Measurements from ENCODE around the gene ALDH18A1. TPM values are rescaled to one million over a fixed set of nuclear protein-coding genes. Genes with fewer than 3 reads are reported as not detected.

The ALDH18A1 gene
- polyA plus RNA-seq, 2 of the 4 experiments (the other 2 are of a cell fraction), result 41.8 to 69.9 TPM

- CTCF ChIA-PET, result interaction anchor here (0.7 to 1.3 kb wide), 3 partner anchors 8 to 267 kb away, joined by 3 to 5 read pairs (median 3); partner anchors contain the start of gene TCTN3
- no peak for TF ChIP-seq POLR2AphosphoS2 (conservative IDR thresholded peaks at IDR 0.05; ENCODE audit: low read length)
- no peak for TF ChIP-seq TFCP2L1 (CRISPR knock-in tag; IDR thresholded peaks at IDR 0.05)
- no peak for TF ChIP-seq HOXA7 (CRISPR knock-in tag; IDR thresholded peaks at IDR 0.05)
- TF ChIP-seq SMC3 (IDR thresholded peaks at IDR 0.05), result no peak
- TF ChIP-seq, protein P1, sequence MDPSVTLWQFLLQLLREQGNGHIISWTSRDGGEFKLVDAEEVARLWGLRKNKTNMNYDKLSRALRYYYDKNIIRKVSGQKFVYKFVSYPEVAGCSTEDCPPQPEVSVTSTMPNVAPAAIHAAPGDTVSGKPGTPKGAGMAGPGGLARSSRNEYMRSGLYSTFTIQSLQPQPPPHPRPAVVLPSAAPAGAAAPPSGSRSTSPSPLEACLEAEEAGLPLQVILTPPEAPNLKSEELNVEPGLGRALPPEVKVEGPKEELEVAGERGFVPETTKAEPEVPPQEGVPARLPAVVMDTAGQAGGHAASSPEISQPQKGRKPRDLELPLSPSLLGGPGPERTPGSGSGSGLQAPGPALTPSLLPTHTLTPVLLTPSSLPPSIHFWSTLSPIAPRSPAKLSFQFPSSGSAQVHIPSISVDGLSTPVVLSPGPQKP (IDR thresholded peaks at IDR 0.05; ENCODE audit: low read depth, low read length), result no peak
- no peak for TF ChIP-seq KDM5A (IDR thresholded peaks at IDR 0.05)
- no peak for TF ChIP-seq RAD21 (conservative IDR thresholded peaks at IDR 0.05 in 1 of 2, IDR thresholded peaks at IDR 0.05 in 1 of 2)
- no peak for TF ChIP-seq MAFK (IDR thresholded peaks at IDR 0.05; ENCODE audit: partially characterized antibody)
- no peak for TF ChIP-seq HES2 (IDR thresholded peaks at IDR 0.05)
- no peak for TF ChIP-seq HDAC2 (IDR thresholded peaks at IDR 0.05)
- TF ChIP-seq POLR2A (IDR thresholded peaks at IDR 0.05; ENCODE audit: low read length), result no peak
- TF ChIP-seq JUN (IDR thresholded peaks at IDR 0.05), result no peak
- TF ChIP-seq RFX5 (IDR thresholded peaks at IDR 0.05), result no peak
- WGBS (ENCODE audit: missing lambda C conversion rate), result 100% methylated on average over 1 of the region's 1 CpG
- Histone ChIP-seq H3K4me2 (no peak overlapping the region), H3K27ac (no peak overlapping the region), H3K9me3 (no peaks in the 10 kb centered on the region), H3K4me1 (no peaks in the 10 kb centered on the region), H3K4me3 (no peak overlapping the region)
- DNase-seq (ENCODE audit: low read depth in 1 of 2, low spot score in 1 of 2) (no peak), ATAC-seq (no peak), FAIRE-seq (no peak)
- POLR2A ChIA-PET, result no interaction called here
These were observed 15.6 kb downstream of the ALDH18A1 start for GRCh38 chr10:95640891-95641315.

DNA sequence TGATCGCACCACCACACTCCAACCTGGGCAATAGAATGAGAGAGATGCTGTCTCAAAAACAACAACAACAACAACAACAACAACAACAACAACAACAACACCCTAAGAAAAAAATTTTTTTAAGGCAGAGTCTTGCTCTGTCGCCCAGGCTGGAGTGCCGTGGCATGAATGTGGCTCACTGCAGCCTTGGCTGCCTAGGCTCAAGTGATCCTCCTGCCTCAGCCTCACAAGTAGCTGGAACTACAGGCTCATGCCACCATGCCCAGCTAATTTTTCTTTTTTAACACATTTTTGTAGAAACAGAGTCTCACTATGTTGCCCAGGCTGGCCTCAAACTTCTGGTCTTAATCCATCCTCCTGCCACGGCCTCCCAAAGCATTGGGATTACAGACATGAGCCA lies 18.6 kb downstream of the ALDH18A1 start:
- ChIA-PET CTCF (no interaction called here), POLR2A (no interaction called here)
- WGBS (ENCODE audit: missing lambda C conversion rate), result 95% methylated on average over 4 of the region's 4 CpGs
- TF ChIP-seq MAZ (IDR thresholded peaks at IDR 0.05; ENCODE audit: borderline replicate concordance, low read depth, low read length) (no peak), NFE2L2 (conservative IDR thresholded peaks at IDR 0.05; ENCODE audit: low read length) (no peak), CHD4 (IDR thresholded peaks at IDR 0.05; ENCODE audit: borderline replicate concordance) (no peak), RFX5 (IDR thresholded peaks at IDR 0.05) (no peak), RAD21 (conservative IDR thresholded peaks at IDR 0.05 in 1 of 2, IDR thresholded peaks at IDR 0.05 in 1 of 2) (no peak), NR3C1 (IDR thresholded peaks at IDR 0.05) (no peak), GATA3 (IDR thresholded peaks at IDR 0.05; ENCODE audit: borderline replicate concordance) (no peak), SMC3 (IDR thresholded peaks at IDR 0.05) (no peak), SREBF2 (IDR thresholded peaks at IDR 0.05) (no peak), JUNB (IDR thresholded peaks at IDR 0.05) (no peak), HEYL (CRISPR knock-in tag; IDR thresholded peaks at IDR 0.05) (no peak), HOXB13 (CRISPR knock-in tag; IDR thresholded peaks at IDR 0.05; ENCODE audit: low read depth) (no peak), RARB (CRISPR knock-in tag; IDR thresholded peaks at IDR 0.05) (no peak), HES2 (IDR thresholded peaks at IDR 0.05) (no peak), ZSCAN20 (CRISPR knock-in tag; IDR thresholded peaks at IDR 0.05) (no peak), HOXB5 (CRISPR knock-in tag; IDR thresholded peaks at IDR 0.05) (no peak)
- TF ChIP-seq, protein P2, sequence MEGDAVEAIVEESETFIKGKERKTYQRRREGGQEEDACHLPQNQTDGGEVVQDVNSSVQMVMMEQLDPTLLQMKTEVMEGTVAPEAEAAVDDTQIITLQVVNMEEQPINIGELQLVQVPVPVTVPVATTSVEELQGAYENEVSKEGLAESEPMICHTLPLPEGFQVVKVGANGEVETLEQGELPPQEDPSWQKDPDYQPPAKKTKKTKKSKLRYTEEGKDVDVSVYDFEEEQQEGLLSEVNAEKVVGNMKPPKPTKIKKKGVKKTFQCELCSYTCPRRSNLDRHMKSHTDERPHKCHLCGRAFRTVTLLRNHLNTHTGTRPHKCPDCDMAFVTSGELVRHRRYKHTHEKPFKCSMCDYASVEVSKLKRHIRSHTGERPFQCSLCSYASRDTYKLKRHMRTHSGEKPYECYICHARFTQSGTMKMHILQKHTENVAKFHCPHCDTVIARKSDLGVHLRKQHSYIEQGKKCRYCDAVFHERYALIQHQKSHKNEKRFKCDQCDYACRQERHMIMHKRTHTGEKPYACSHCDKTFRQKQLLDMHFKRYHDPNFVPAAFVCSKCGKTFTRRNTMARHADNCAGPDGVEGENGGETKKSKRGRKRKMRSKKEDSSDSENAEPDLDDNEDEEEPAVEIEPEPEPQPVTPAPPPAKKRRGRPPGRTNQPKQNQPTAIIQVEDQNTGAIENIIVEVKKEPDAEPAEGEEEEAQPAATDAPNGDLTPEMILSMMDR (IDR thresholded peaks at IDR 0.05), result no peak
- TF ChIP-seq, protein P3, sequence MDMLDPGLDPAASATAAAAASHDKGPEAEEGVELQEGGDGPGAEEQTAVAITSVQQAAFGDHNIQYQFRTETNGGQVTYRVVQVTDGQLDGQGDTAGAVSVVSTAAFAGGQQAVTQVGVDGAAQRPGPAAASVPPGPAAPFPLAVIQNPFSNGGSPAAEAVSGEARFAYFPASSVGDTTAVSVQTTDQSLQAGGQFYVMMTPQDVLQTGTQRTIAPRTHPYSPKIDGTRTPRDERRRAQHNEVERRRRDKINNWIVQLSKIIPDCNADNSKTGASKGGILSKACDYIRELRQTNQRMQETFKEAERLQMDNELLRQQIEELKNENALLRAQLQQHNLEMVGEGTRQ (IDR thresholded peaks at IDR 0.05), result no peak
- TF ChIP-seq, protein P4, sequence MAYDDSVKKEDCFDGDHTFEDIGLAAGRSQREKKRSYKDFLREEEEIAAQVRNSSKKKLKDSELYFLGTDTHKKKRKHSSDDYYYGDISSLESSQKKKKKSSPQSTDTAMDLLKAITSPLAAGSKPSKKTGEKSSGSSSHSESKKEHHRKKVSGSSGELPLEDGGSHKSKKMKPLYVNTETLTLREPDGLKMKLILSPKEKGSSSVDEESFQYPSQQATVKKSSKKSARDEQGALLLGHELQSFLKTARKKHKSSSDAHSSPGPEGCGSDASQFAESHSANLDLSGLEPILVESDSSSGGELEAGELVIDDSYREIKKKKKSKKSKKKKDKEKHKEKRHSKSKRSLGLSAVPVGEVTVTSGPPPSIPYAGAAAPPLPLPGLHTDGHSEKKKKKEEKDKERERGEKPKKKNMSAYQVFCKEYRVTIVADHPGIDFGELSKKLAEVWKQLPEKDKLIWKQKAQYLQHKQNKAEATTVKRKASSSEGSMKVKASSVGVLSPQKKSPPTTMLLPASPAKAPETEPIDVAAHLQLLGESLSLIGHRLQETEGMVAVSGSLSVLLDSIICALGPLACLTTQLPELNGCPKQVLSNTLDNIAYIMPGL (CRISPR knock-in tag; IDR thresholded peaks at IDR 0.05; ENCODE audit: borderline replicate concordance), result no peak
- FAIRE-seq (no peak), ATAC-seq (no peak), DNase-seq (ENCODE audit: low read depth in 1 of 2, low spot score in 1 of 2) (no peak)
- Histone ChIP-seq H3K4me2 (no peak overlapping the region), H3K27ac (no peak overlapping the region), H3K4me3 (no peak overlapping the region), H3K4me1 (no peaks in the 10 kb centered on the region), H3K9me3 (no peaks in the 10 kb centered on the region)
